SK-N-SH treated with all-trans-retinoic acid at 6 μM for 48 hours (cell line): ENCODE results near the gene GLUD2.

Experiments
- ARNTL ChIP-seq: fragments of 450-650 bp; formaldehyde crosslinking; IDR thresholded peaks from 2 replicates; pipeline ENCODE4 v1.5.0; 2020; ENCODE audit warnings: low read depth, mild to moderate bottlenecking, moderate library complexity, borderline replicate concordance
- BACH2 ChIP-seq: fragments of 250-450 bp; sonication (Bioruptor Pico); IDR thresholded peaks from 2 replicates; pipeline ENCODE4 v1.9.0; 2021; ENCODE audit warnings: mild to moderate bottlenecking, borderline replicate concordance
- CREB5 ChIP-seq: fragments of 250-450 bp; sonication (Bioruptor Pico); IDR thresholded peaks from 2 replicates; pipeline ENCODE4 v1.5.1; 2020; ENCODE audit warnings: low read depth, mild to moderate bottlenecking, moderate library complexity
- CSDC2 ChIP-seq: fragments of 250-450 bp; sonication (Bioruptor Pico); IDR thresholded peaks from 2 replicates; pipeline ENCODE4 v1.5.0; 2020; ENCODE audit warnings: mild to moderate bottlenecking, moderate library complexity
- ISL1 ChIP-seq: fragments of 250-450 bp; sonication (Bioruptor Pico); IDR thresholded peaks from 2 replicates; pipeline ENCODE4 v2.1.2; 2022; ENCODE audit warnings: mild to moderate bottlenecking, moderate library complexity
- POU6F1 ChIP-seq: fragments of 250-450 bp; sonication (Bioruptor Pico); IDR thresholded peaks from 2 replicates; pipeline ENCODE4 v1.8.0; 2021; ENCODE audit warnings: low read depth, mild to moderate bottlenecking, moderate library complexity, borderline replicate concordance
- ZFP3 ChIP-seq: fragments of 250-450 bp; sonication (Bioruptor Pico); IDR thresholded peaks from 2 replicates; pipeline ENCODE4 v1.5.0; 2020; ENCODE audit warnings: mild to moderate bottlenecking, moderate library complexity
- ZNF70 ChIP-seq: fragments of 450-650 bp; formaldehyde crosslinking; IDR thresholded peaks from 2 replicates; pipeline ENCODE4 v1.5.0; 2020; ENCODE audit warnings: mild to moderate bottlenecking, moderate library complexity
- ZNF8 ChIP-seq: fragments of 450-650 bp; formaldehyde crosslinking; IDR thresholded peaks from 2 replicates; pipeline ENCODE4 v1.5.0; 2020; ENCODE audit warnings: mild to moderate bottlenecking, moderate library complexity
- TF ChIP-seq, protein P1 (sequence below): fragments of 250-450 bp; sonication (Bioruptor Pico); IDR thresholded peaks from 2 replicates; pipeline ENCODE4 v1.8.0; 2020; ENCODE audit warnings: mild to moderate bottlenecking, moderate library complexity, borderline replicate concordance

DNA sequence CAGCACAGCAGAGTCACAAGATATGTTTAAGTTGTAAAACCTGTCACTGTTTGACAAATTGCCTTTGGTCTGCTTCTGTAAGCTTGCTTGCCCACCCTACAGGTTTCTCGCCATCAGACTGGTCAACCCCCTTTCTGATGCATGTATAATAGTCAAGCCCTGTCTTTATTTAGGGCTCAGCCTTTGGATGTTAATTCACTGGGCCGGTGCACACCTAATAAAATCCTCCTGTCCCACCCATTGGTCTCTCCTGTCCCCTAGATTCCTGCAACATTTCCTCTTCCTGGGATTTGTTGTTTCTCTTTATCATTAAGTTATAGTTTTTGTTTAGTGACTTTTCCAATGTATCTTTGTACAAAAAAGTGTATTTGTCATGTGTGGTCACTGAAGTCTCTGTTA, 38.2 kb downstream of the GLUD2 start:
- TF ChIP-seq ARNTL (no peak), BACH2 (no peak), ZFP3 (no peak), ZNF8 (CRISPR knock-in tag) (no peak), CREB5 (no peak), ISL1 (no peak), CSDC2 (no peak), ZNF70 (CRISPR knock-in tag) (no peak), POU6F1 (CRISPR knock-in tag) (no peak)
- TF ChIP-seq, protein P1, sequence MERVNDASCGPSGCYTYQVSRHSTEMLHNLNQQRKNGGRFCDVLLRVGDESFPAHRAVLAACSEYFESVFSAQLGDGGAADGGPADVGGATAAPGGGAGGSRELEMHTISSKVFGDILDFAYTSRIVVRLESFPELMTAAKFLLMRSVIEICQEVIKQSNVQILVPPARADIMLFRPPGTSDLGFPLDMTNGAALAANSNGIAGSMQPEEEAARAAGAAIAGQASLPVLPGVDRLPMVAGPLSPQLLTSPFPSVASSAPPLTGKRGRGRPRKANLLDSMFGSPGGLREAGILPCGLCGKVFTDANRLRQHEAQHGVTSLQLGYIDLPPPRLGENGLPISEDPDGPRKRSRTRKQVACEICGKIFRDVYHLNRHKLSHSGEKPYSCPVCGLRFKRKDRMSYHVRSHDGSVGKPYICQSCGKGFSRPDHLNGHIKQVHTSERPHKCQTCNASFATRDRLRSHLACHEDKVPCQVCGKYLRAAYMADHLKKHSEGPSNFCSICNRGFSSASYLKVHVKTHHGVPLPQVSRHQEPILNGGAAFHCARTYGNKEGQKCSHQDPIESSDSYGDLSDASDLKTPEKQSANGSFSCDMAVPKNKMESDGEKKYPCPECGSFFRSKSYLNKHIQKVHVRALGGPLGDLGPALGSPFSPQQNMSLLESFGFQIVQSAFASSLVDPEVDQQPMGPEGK (CRISPR knock-in tag), result no peak
